GM18858 (cell line): ENCODE results near the gene OR2V1.
A peak's percentile ranks its signal among the peaks of the same experiment; 100 is the strongest.
"Not testable (repeated sequence)": the region's sequence is repeated elsewhere in the genome, so short reads cannot be mapped to it uniquely, and the experiment has no call there.

Experiments
- ATAC-seq: cut with Tn5 transposase; IDR thresholded peaks from one replicate; pipeline ENCODE4 v1.9.1; 2021; ENCODE audit not compliant: unreplicated experiment

OR2V1 gene

DNA sequence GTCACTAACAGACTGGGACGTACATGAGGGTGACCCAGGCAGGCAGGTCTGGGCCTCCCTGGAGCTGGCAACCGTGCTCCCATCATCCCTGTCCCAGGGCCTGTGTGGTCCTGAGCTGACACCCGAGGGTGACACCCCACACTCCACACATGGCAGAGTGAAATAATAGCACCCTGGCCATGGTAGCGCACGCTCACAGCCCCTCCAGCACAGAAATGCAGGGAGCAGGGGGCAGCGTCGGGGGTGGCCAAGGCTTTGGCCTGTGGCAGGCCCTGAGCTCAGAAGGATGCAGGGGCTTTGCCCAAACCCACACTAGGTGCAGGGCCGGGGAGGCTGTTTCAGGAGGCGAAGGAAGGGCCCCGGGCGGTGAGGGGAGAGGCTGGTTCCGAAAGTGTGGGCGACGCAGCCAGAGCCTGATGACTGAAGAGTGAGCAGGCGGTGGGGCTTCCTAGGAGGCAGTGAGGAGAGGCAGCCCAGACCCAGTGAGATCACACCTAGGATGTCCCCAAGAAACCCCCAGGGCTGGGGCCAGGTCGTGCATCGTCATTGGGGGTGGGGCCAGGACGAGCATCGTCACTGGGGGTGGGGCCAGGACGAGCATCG lies 29.3 kb upstream of the OR2V1 start:
- ATAC-seq: no peak

GRCh38 chr5:181159286-181160151 lies 28.6 kb upstream of the OR2V1 start:
- peak; percentile 59 for ATAC-seq

DNA sequence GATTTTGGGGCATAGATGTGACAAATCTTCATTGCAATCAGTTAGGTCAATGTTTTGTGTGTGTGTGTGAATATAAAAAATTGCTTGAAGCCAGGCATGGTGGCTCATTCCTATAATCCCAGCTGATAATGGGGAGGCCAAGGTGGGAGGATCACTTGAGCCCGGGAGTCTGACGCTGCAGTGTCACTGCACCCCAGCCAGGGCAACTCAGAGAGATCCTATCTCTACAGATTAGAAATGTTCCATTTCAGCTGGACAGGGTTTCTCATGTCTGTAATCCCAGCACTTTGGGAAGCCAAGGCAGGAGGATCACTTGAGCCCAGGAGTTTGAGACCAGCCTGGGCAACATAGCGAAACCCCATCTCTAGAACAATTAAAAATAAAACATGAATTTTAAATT lies 27.9 kb upstream of the OR2V1 start:
- ATAC-seq: no peak

GRCh38 chr5:181156758-181157157 lies 25.8 kb upstream of the OR2V1 start:
- no peak for ATAC-seq

DNA sequence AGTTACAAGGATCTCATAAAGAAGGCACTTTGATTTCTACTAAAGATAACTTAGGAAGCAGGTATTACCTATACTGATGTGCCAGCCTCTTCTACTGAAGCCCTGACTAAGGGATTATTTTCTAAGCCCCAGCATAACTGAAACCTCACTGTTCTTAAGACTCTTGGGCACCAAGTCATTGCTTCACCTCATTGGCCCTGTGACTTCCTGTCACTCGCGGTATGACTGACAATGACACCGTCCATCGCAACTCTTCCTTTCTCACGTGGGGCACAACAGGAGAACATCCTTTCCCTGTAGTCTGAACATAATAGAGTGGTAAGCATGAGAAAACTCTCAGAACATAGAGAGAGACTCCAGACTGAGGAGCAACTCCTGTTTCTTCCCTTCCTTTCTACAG lies 22.8 kb upstream of the OR2V1 start:
- no peak for ATAC-seq

- ATAC-seq: no peak
Measured at GRCh38 chr5:181152406-181152805, 21.4 kb upstream of the OR2V1 start.

- no peak for ATAC-seq
Measured at GRCh38 chr5:181151146-181151545, 20.2 kb upstream of the OR2V1 start.

DNA sequence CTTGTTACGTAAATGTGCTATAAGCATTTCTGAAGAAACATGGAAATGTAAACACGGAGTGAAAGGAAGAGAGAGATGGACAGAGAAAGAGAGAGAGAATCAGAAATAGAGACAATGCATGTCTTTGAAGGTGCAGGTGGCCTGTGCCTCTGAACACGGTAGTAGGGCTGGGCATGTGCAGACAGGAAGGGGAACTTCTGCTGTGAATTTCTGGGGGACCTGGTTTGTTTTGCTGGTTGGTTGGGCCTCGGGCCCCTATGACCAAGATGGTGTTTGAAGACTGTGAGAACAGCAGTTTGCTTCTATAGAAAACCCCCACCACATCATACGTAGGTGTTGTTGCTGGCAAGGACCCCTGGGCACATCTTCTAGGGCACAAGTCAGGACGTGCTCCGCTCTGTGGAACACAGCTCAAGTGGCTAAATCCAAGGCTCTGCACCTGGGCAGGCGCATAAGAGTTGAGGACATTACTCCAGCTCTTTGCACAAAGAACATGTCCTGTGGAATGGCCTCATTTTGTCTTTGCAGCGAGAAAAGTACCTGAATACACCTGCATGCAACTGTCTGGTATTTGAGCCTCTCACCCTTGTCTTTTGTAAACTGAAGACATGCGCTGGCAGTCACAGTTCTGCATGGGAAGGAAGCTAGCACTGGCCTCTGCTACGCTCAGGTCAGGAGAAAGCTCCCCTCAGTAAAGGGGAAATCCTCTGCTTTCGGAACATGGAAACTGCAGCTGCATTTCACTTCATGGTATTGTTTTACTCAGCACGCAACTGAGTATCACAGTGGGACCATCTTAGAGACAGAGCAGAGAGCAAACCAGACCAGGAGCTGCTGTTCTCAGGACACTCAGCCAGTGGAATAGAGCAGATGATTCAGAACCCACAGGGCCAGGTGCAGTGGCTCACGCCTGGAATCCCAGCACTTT lies 19.1 kb upstream of the OR2V1 start:
- ATAC-seq: no peak

DNA sequence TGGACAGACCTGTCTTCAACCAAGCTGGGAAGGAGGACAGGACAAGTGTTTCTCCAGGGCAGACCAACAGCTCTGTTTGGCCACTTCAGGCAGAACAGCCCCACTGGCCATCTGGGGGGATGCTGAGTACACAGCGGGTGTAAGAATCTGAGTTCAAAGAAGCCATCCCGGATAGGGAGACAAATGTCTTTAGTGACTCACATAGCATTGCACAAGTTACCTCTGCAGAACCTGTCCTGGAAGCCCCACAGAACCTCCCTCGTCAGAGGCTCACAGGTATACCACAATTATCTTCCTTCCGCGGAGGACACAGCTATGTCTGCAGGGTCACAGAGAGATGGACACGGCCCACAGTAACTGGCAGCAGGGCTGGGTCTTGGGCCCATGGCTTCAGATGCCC lies 18.4 kb upstream of the OR2V1 start:
- no peak for ATAC-seq

DNA sequence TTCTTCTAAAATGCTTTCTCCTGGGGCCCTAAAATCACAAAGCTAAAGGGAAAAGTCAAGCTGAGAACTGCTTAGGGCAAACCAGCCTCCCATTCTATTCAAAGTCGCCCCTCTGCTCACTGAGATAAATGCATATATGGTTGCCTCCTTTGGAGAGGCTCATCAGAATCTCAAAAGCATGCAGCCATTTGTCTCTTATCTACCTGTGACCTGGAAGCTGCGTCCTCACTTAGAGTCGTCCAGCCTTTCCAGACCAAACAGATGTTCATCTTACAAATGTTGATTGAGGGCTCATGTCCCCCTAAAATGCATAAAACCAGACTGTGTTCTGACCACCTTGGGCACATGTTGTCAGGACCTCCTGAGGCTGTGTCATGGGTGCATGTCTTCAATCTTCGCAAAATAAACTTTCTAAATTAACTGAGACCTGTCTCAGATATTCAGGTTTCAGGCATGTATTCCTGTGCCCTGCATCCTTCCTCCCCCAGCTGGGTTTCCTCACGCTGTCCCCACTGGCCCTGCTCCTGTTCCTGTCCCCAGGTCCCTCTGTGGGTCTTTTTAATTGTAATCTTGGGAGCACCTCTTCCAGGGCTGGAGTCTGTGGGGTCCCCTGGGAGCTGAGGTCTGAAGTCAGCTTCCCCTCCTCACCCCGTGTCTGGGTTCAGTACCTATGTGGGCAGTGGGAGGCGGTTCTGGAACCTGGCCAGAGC lies 16.1 kb upstream of the OR2V1 start, which contains the start of gene OR2V2:
OR2V2 (plus strand) TSS at position 660 of the 710 bp plus-strand sequence. CDS start 7,357 bp downstream, outside the sequence.
- ATAC-seq: not testable (repeated sequence)

GRCh38 chr5:181145133-181145532 lies 14.2 kb upstream of the OR2V1 start:
- no peak for ATAC-seq

DNA sequence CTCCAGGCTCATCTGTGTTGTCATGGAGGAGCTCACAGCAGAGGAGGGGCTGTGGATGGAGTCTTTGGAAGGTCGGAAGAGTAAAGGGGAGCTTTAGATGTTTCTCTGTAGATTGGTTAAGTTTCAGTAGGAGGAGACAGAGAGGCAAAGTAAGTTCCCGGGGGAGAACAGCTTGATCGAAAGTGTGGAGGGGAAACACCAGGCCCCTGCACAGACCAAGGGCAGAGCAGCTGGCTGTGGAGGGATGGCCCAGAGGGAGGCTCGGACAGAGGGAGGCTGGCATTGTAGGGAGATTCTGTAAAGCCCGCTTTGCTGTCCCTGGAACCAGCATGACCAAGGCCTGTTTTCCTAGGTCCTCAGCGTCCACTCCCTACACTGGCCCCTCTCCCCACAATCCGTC lies 11.1 kb upstream of the OR2V1 start:
- no peak for ATAC-seq

DNA sequence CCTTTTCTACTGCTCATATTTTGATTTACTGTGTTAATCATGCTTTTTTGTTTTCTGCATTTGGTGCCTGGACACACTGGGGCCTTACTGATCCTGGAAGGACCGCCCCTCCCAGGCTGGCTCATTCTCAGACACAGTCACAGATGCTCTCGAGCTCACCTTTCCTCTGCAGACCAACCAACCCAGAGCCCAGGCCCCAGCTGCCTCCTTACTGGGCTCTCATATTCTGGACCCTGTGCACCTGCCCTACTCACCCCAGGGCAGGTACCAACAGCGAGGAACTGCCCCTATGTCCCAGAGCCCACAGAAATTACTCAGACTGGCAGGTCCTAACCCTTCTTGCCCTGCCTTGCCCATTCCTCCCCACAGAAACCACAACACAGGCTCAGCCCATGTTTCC lies 9.8 kb upstream of the OR2V1 start:
- ATAC-seq: no peak

DNA sequence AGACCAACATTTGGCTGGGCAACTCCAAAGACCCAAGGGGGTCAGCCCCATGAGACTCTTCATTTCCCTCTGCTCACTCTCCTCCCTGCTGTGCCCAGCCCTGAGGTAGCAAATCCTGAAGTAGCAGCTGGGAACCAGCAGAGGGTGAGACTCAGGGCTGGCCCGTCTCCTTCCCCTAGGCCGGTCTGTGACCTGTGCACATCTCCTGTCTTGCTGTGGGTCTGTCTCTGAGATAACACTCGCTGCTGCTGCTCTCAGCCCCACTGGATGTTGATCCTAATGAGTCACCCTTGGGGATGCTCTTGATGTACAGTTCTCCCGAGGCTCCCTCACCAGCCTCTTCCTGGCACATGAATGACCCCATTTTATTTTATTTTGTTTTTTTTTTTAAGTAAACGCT lies 7.3 kb upstream of the OR2V1 start:
- ATAC-seq: no peak

GRCh38 chr5:181136361-181136955 lies 5.5 kb upstream of the OR2V1 start:
- ATAC-seq: no peak

DNA sequence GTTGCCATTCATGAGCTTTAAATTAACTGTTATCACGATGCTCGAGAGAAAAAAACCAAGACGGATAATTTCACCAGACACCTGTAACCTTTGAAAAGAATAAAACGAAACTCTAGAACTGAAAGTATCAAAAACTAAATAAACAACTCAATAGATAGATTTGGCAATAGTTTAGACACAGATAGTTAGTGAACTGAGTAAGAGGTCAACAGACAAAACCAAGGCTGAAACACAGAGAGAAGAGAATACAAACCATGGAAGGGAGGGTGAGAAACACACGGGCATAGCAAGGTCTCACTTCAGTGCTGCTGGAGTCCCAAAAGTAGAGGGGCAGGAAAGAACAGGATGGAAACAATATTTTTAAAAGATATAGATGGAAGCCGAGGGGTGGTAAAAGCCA lies 3.3 kb upstream of the OR2V1 start:
- no peak for ATAC-seq

GRCh38 chr5:181133610-181134231 lies 2.8 kb upstream of the OR2V1 start:
- ATAC-seq: no peak

DNA sequence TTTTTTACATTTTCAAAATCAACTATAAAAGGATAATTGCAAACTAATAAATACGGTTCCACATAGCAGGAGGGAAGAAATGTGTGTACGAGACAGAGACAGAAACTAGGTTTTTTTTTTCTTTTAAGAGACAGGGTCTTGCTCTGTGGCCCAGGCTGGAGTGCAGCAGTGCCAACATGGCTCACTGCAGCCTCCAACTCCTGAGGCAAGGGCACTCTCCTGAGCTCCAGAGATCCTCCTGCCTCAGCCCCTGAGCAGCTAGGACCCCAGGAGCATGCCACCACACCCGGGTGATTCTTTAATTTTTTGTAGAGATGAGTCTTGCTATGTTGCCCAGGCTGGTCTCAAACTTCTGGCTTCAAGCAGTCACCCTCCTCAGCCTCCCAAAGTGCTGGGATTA lies 2.1 kb upstream of the OR2V1 start:
- ATAC-seq: no peak

DNA sequence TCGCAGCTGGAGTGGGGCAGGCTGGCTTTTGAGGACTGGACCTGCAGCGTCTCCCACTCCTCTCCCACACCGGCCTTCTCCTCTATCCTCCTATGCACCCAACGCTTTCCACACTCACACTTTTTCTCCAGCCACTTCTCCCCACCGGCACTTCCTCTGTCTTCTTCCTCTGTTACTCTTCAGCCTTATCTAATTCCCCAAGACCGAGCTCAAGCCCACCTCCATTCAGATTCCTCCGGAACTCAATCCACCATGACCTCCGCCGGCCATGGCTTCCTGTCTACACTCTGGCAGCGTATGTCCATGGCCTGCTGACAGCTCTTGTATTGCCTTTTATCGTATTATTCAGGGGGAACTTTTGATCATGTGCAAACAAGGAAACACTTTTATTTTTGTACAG lies 545 bp upstream of the OR2V1 start:
- ATAC-seq: no peak

- ATAC-seq: not testable (repeated sequence)
Measured at GRCh38 chr5:181130081-181130480, 888 bp downstream of the OR2V1 start.
